ENCODE results near the gene GPAT3.

DNA sequence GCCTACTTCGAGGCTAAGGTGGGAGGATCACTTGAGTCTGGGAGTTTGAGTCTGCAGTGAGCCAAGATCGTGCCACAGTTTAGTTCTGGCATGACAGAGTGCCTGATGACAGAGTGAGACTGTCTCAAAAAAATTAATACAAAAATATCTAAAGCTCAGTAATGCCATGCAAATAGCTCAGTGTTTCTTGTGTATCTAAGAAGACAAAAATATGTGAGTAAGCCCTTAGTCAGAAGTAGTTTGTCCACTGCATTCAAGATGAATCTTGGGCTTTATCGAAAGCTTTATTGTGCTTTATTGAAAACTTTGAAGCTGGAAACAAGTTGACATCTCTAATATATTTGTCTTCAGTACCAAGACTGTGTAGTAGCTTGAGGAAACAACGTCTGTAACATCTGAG lies 115.9 kb downstream of the GPAT3 start:
- TF ChIP-seq, protein P1, sequence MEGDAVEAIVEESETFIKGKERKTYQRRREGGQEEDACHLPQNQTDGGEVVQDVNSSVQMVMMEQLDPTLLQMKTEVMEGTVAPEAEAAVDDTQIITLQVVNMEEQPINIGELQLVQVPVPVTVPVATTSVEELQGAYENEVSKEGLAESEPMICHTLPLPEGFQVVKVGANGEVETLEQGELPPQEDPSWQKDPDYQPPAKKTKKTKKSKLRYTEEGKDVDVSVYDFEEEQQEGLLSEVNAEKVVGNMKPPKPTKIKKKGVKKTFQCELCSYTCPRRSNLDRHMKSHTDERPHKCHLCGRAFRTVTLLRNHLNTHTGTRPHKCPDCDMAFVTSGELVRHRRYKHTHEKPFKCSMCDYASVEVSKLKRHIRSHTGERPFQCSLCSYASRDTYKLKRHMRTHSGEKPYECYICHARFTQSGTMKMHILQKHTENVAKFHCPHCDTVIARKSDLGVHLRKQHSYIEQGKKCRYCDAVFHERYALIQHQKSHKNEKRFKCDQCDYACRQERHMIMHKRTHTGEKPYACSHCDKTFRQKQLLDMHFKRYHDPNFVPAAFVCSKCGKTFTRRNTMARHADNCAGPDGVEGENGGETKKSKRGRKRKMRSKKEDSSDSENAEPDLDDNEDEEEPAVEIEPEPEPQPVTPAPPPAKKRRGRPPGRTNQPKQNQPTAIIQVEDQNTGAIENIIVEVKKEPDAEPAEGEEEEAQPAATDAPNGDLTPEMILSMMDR (tag by site-specific recombination; IDR thresholded peaks at IDR 0.05) = no peak
- no peak for TF ChIP-seq ZNF404 (tag by site-specific recombination; IDR thresholded peaks at IDR 0.05)
